Right lobe of liver (tissue), 6 donors: ENCODE data around the gene SLC33A1. TPM values are rescaled to one million over a fixed set of nuclear protein-coding genes. Genes with fewer than 3 reads are reported as not detected.

Experiments
- ATAC-seq, 4 donors: fragments of 200-7000 bp; cut with Tn5 transposase; one replicate each; pipeline ENCODE4 v1.9.1; 2020; ENCODE audit warnings: mild to moderate bottlenecking in 4 of 4, moderate library complexity in 4 of 4
- DNase-seq, 3 donors: peaks; one replicate each; pipeline ENCODE4 v3.0.0-alpha.2; 2020
- H3K27ac ChIP-seq, 3 donors: fragments of 200-600 bp; one replicate each; pipeline ENCODE4 v1.8.0; 2022
- H3K27me3 ChIP-seq, 2 donors: fragments of 200-600 bp; one replicate each; pipeline ENCODE4 v1.8.0; 2022
- H3K36me3 ChIP-seq, 4 donors: fragments of 200-600 bp; sonication (generic) in 1 of 4; one replicate each; pipeline versions ENCODE4 v1.5.1 to v1.8.0; 2017 to 2022; ENCODE audit warnings: control low read depth in 1 of 4
- H3K4me1 ChIP-seq, 4 donors: fragments of 200-600 bp; sonication (generic) in 1 of 4; one replicate each; pipeline versions ENCODE4 v1.5.1 to v1.8.0; 2017 to 2022; ENCODE audit warnings: control low read depth in 1 of 4
- H3K4me3 ChIP-seq, 3 donors: fragments of 200-600 bp; one replicate each; pipeline ENCODE4 v1.8.0; 2022
- H3K9me3 ChIP-seq, 4 donors: fragments of 200-600 bp; sonication (generic) in 1 of 4; one replicate each; pipeline versions ENCODE4 v1.5.1 to v1.8.0; 2017 to 2022; ENCODE audit warnings: control low read depth in 1 of 4
- CTCF ChIP-seq, 4 donors: fragments of 200-600 bp in 3 of 4; fragments of 450-650 bp in 1 of 4; IDR thresholded peaks; one replicate each; pipeline versions ENCODE4 v1.5.1 to v1.8.0; 2016 to 2022; ENCODE audit warnings: antibody characterized with exemption in 4 of 4, mild to moderate bottlenecking in 2 of 4
- POLR2A ChIP-seq: fragments of 450-650 bp; IDR thresholded peaks from one replicate; pipeline ENCODE4 v1.6.1; 2017; ENCODE audit warnings: antibody characterized with exemption, mild to moderate bottlenecking
- WGBS: methylation state at CpG from one replicate; pipeline ENCODE4 v1.1.6; 2018; ENCODE audit warnings: low coverage, low lambda C conversion rate; ENCODE audit not compliant: insufficient coverage; ENCODE audit errors: missing lambda C conversion rate; 5-methylcytosine and 5-hydroxymethylcytosine counted together
- intact Hi-C, 2 donors: fragments of 100-400 bp; cut with DNase I; formaldehyde crosslinking; loops; one replicate each; pipeline versions ENCODE4 v1.11.2 to v1.14.1; 2022
- total RNA-seq, 6 experiments: library from RNA; depleted of rRNA in 2 of 6; stranded (reverse); fragments of >200 nt in 2 of 6; fragmentation: NEBNext Ultra II Directional in 3 of 6; extraction: Animal tissue kit (Norgen Biotek cat#: 25700) in 3 of 6; gene quantifications; one replicate each; pipeline versions ENCODE4 v1.1.0 to v1.2.4, GENCODE V29; 2016 to 2023
- donor health status: DM: no; HTN: yes; CAD: no.
- donor health status: DM: no; HTN: no; CAD: no.
- donor health status: DM: no; HTN: no; CAD: no.
- donor health status: DM: no; HTN: yes; CAD: no.
- donor health status: DM: no; HTN: yes; CAD: no.

Gene SLC33A1
- total RNA-seq, 6 experiments from 2014 or later: 31.9 to 43.1 (median 34.2) TPM

GRCh38 chr3:155771126-155771525, 83.1 kb downstream of the SLC33A1 start:
- Histone ChIP-seq H3K9me3 (no peaks in the 10 kb centered on the region), H3K27ac (no peak overlapping the region), H3K4me3 (no peak overlapping the region), H3K27me3 (no peaks in the 10 kb centered on the region), H3K4me1 (no peaks in the 10 kb centered on the region), H3K36me3 (no peaks in the 10 kb centered on the region)
- intact Hi-C loops: no loop called here
- WGBS: 84% methylated on average over 4 of the region's 6 CpGs
- TF ChIP-seq POLR2A (no peak), CTCF (IDR thresholded peaks at IDR 0.05) (no peak)
- DNase-seq (no peak), ATAC-seq (no peak)

Other genes starting within 250 kb of the SLC33A1 start
- gene PLCH1, start 109.4 kb downstream of the SLC33A1 start, total RNA-seq: under 1 TPM; 0.07 to 0.25 (median 0.17) TPM
- 1 to 10 TPM; 1.3 to 1.9 (median 1.5) TPM for gene C3orf33, start 48.1 kb downstream of the SLC33A1 start, total RNA-seq
- 10 to 100 TPM; 13.3 to 24.3 (median 20.4) TPM for gene GMPS, start 16.2 kb upstream of the SLC33A1 start, total RNA-seq